ENCODE measurements around the gene CD44. TPM values are rescaled to one million over a fixed set of nuclear protein-coding genes. Genes with fewer than 3 reads are reported as not detected.

The CD44 gene
- total and polyA plus RNA-seq, 2 donors (not counting 1 experiment from before 2014, with no cell fraction given) = 660 to 980 TPM

GRCh38 chr11:35238882-35239281 is 99.9 kb downstream of the CD44 start:
- DNase-seq (ENCODE audit: low read depth in 2 of 2) = no peak
- H3K4me2 ChIP-seq (ENCODE audit: extremely low read depth, insufficient read depth, low read length) = no peak overlapping the region
- H3K36me3 ChIP-seq (ENCODE audit: control insufficient read depth, insufficient read depth, low read length) = no peaks in the 10 kb centered on the region
- H3K27ac ChIP-seq (ENCODE audit: insufficient read depth, low read length) = no peak overlapping the region
- no peaks in the 10 kb centered on the region for H3K27me3 ChIP-seq (ENCODE audit: control insufficient read depth, insufficient read depth, low read length)
- H3K79me2 ChIP-seq (ENCODE audit: control insufficient read depth, insufficient read depth, low read length) = no peaks in the 10 kb centered on the region
- TF ChIP-seq CTCF (conservative IDR thresholded peaks at IDR 0.05 in 1 of 2, IDR thresholded peaks at IDR 0.05 in 1 of 2; ENCODE audit: low read depth in 1 of 2, low read length in 2 of 2) (no peak), EZH2 (IDR thresholded peaks at IDR 0.05; ENCODE audit: low read length, missing control alignments) (no peak)
- H2AFZ ChIP-seq (ENCODE audit: low read length) = no peak overlapping the region
- no peak overlapping the region for H3K4me3 ChIP-seq (replicated peaks in 1 of 4; ENCODE audit: control extremely low read depth in 1 of 4, insufficient read depth in 1 of 4, low read depth in 3 of 4, low read length in 4 of 4)
- no peaks in the 10 kb centered on the region for H3K4me1 ChIP-seq (ENCODE audit: control insufficient read depth, extremely low read depth, insufficient read depth, low read length)
- H4K20me1 ChIP-seq (ENCODE audit: control insufficient read depth, extremely low read depth, insufficient read depth, low read length) = no peaks in the 10 kb centered on the region
- H3K9ac ChIP-seq (ENCODE audit: insufficient read depth, low read length) = no peak overlapping the region
- H3K9me3 ChIP-seq (ENCODE audit: control insufficient read depth, insufficient read depth, low read depth, low read length) = no peaks in the 10 kb centered on the region

GRCh38 chr11:35239471-35240075 is 100.6 kb downstream of the CD44 start:
- Histone ChIP-seq H3K4me2 (ENCODE audit: extremely low read depth, insufficient read depth, low read length) (no peak overlapping the region), H4K20me1 (ENCODE audit: control insufficient read depth, extremely low read depth, insufficient read depth, low read length) (no peaks in the 10 kb centered on the region), H3K9ac (ENCODE audit: insufficient read depth, low read length) (no peak overlapping the region), H3K4me3 (replicated peaks in 1 of 4; ENCODE audit: control extremely low read depth in 1 of 4, insufficient read depth in 1 of 4, low read depth in 3 of 4, low read length in 4 of 4) (no peak overlapping the region), H3K9me3 (ENCODE audit: control insufficient read depth, insufficient read depth, low read depth, low read length) (no peaks in the 10 kb centered on the region), H3K36me3 (ENCODE audit: control insufficient read depth, insufficient read depth, low read length) (no peaks in the 10 kb centered on the region), H3K27me3 (ENCODE audit: control insufficient read depth, insufficient read depth, low read length) (no peaks in the 10 kb centered on the region), H3K27ac (ENCODE audit: insufficient read depth, low read length) (no peak overlapping the region), H3K79me2 (ENCODE audit: control insufficient read depth, insufficient read depth, low read length) (no peaks in the 10 kb centered on the region), H2AFZ (ENCODE audit: low read length) (no peak overlapping the region), H3K4me1 (ENCODE audit: control insufficient read depth, extremely low read depth, insufficient read depth, low read length) (no peaks in the 10 kb centered on the region)
- TF ChIP-seq CTCF (conservative IDR thresholded peaks at IDR 0.05 in 1 of 2, IDR thresholded peaks at IDR 0.05 in 1 of 2; ENCODE audit: low read depth in 1 of 2, low read length in 2 of 2) (no peak), EZH2 (IDR thresholded peaks at IDR 0.05; ENCODE audit: low read length, missing control alignments) (no peak)
- DNase-seq (ENCODE audit: low read depth in 2 of 2) = no peak

DNA sequence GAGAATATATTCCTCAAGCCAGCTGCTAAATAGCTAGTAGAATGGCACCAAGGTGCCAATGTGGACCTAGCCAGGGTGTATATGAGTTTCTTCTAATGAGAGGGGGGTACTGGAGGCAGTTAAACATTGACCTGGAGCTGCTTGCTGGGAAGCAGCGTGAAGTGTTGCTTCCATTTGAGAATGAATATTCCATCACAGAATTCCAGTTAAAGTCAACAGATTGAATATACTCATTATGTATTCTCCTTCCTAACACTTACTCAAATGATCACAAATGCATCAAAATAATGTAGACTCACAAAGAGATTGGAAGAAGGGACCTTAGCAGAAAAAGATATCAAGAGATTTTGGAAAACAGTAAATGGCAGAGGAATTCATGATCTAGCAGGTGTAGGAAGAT is 102.1 kb downstream of the CD44 start:
- DNase-seq (ENCODE audit: low read depth in 2 of 2) = no peak
- Histone ChIP-seq H3K27ac (ENCODE audit: insufficient read depth, low read length) (no peak overlapping the region), H3K9ac (ENCODE audit: insufficient read depth, low read length) (no peak overlapping the region), H3K36me3 (ENCODE audit: control insufficient read depth, insufficient read depth, low read length) (no peaks in the 10 kb centered on the region), H3K4me2 (ENCODE audit: extremely low read depth, insufficient read depth, low read length) (no peak overlapping the region), H3K4me1 (ENCODE audit: control insufficient read depth, extremely low read depth, insufficient read depth, low read length) (no peaks in the 10 kb centered on the region), H4K20me1 (ENCODE audit: control insufficient read depth, extremely low read depth, insufficient read depth, low read length) (no peaks in the 10 kb centered on the region), H3K27me3 (ENCODE audit: control insufficient read depth, insufficient read depth, low read length) (no peaks in the 10 kb centered on the region), H3K4me3 (replicated peaks in 1 of 4; ENCODE audit: control extremely low read depth in 1 of 4, insufficient read depth in 1 of 4, low read depth in 3 of 4, low read length in 4 of 4) (no peak overlapping the region), H3K79me2 (ENCODE audit: control insufficient read depth, insufficient read depth, low read length) (no peaks in the 10 kb centered on the region), H3K9me3 (ENCODE audit: control insufficient read depth, insufficient read depth, low read depth, low read length) (no peaks in the 10 kb centered on the region), H2AFZ (ENCODE audit: low read length) (no peak overlapping the region)
- TF ChIP-seq EZH2 (IDR thresholded peaks at IDR 0.05; ENCODE audit: low read length, missing control alignments) = no peak
- no peak for TF ChIP-seq CTCF (conservative IDR thresholded peaks at IDR 0.05 in 1 of 2, IDR thresholded peaks at IDR 0.05 in 1 of 2; ENCODE audit: low read depth in 1 of 2, low read length in 2 of 2)
